ENCODE measurements around the gene ROBO2.

Gene ROBO2

DNA sequence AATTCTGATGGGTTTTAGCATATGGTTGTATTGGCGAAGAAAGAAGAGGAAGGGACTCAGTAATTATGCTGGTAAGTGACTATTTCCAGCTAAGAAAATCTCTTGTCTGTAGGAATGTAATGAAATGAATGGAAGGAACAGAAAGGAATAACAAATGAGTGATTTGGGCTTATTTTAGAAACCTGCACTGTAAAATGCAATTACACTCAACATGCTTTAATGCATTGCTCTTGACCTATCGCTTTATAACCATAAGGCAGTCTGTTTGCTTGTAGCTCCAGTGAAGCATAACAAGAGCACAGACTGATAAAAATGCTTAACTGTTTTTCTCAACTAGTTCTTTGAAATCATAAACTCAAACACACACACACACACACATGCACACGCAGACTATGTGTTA lies 549.0 kb downstream of the ROBO2 start:
- no peak for DNase-seq (ENCODE audit: low read depth)

GRCh38 chr3:77590191-77590590 lies 550.3 kb downstream of the ROBO2 start:
- no peak for DNase-seq (ENCODE audit: low read depth)

- DNase-seq (ENCODE audit: low read depth) = no peak
Measured at GRCh38 chr3:77595371-77595870, 555.5 kb downstream of the ROBO2 start.

GRCh38 chr3:77599948-77600347 lies 560.0 kb downstream of the ROBO2 start:
- no peak for DNase-seq (ENCODE audit: low read depth)

- DNase-seq (ENCODE audit: low read depth) = no peak
Measured at GRCh38 chr3:77601823-77602415, 562.0 kb downstream of the ROBO2 start.

DNA sequence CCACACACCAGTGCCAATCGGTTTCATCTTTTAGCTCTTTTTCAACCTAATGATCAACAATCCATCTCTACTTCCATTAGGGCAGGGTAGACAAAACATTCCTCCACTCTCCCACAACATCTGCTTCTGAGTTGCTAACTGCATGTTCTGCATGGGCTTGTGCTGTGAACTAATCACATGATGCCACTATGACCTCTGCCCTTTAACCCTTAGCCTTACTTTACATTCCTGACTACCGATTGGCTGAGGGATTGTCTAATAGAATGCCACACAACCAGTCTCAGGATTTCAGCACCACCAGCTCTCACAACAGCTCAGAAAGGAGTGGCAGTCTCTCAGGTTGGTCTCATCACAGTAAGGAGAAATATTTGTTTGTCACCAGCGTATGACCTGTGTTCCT lies 562.8 kb downstream of the ROBO2 start:
- DNase-seq (ENCODE audit: low read depth) = no peak

- DNase-seq (ENCODE audit: low read depth) = peak; percentile 4
Measured at GRCh38 chr3:77605308-77605707, 565.4 kb downstream of the ROBO2 start.

DNA sequence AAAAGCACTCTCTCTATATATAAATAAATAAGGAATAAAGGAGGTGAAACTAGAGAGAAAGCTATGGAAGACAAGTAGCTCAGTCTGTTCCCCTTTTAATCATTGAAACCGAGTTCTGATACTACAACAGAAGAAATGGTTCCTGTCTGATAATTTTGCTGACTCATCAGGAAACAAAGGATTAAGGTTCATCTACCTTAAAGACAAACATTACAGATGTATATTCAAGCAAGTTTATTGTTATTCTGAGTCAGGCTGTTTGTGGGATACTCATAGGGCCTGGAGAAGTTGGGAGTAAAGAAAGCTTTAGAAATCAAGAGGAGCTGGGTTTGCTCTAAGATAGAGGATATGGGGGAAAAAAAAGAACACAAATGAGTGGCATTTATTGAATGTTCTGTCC lies 566.0 kb downstream of the ROBO2 start:
- peak; percentile 16 for DNase-seq (ENCODE audit: low read depth)

DNA sequence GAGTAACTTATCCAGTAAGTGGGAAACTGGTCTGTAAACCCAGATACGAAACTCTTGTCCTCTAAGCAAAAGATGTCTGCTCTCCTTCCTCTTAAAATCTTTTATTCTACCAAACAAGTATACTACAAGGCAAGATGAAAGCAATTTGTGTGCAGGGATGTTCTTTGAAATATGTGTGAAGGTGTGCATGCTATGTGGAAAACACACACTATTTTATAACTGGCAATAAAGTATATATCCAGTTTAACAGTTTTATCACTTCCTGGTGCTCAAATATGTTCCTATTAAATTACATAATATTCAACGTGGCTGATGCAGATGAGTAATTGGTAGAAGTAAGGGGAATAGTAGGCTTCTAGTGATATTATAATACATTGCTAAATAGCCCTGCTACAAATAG lies 566.5 kb downstream of the ROBO2 start:
- DNase-seq (ENCODE audit: low read depth) = peak; percentile 8

DNA sequence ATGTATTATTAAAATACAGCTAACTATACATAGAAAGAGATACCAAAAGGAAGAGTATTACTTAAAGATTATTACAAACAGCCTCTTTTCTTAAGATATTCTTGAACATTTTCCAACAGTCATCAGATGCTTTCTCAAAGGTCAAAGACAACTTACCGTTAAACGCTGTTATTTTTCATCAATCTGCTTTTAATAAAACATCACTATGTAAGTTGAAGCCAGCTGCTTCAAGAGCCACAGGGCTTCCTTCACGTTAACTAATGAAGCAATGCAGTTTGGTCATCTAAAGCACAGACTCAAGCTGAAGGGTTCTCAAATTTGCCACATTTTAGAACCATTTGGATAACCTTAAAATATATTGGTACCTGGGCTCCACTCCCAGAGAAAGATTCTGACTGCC lies 578.8 kb downstream of the ROBO2 start:
- no peak for DNase-seq (ENCODE audit: low read depth)

GRCh38 chr3:77620009-77620408 lies 580.1 kb downstream of the ROBO2 start:
- DNase-seq (ENCODE audit: low read depth) = peak; percentile 52

GRCh38 chr3:77623500-77623899 lies 583.6 kb downstream of the ROBO2 start:
- DNase-seq (ENCODE audit: low read depth) = no peak

GRCh38 chr3:77626157-77626556 lies 586.3 kb downstream of the ROBO2 start:
- no peak for DNase-seq (ENCODE audit: low read depth)

- peak; percentile 1 for DNase-seq (ENCODE audit: low read depth)
Measured at GRCh38 chr3:77648214-77648613, 608.3 kb downstream of the ROBO2 start.

DNA sequence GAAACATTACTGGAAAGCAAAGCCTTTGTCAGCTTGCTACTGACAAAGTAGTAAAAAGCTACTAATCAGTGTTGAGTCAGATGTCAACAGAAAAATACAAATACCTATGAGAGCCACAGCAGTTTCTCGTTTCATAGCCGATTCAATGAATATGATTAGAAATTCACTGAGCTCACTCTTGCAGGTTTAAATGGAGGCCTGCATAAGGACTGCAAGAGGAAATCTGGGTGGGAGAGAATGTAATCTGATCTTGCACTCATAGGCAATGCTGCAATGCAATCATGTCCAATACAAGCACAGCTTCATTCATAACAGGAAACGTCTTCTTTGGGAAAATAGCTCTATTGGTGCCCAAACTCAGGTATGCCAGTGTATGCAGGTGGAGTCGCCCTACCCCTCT lies 608.8 kb downstream of the ROBO2 start:
- DNase-seq (ENCODE audit: low read depth) = peak; percentile 4

GRCh38 chr3:77652624-77653023 lies 612.7 kb downstream of the ROBO2 start:
- no peak for DNase-seq (ENCODE audit: low read depth)

DNA sequence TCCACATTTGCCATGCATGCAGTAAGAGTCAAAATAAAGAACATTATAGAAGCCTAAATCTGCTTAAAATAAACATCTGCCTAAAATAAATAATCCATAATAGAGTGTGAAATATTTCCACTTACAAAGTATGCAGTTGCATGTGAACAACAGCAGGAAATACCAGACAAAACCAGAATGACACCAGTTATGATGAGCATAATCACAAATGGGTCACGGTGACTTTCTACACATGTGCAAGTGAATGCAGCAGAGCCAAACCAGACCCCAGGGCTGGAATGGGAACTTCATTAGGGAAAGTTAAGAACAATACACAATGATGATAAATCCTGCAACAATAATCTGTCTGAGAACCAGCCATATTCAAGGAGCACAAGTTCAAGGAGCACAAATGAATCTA lies 615.5 kb downstream of the ROBO2 start:
- DNase-seq (ENCODE audit: low read depth) = no peak

- DNase-seq (ENCODE audit: low read depth) = no peak
Measured at GRCh38 chr3:77660718-77661117, 620.8 kb downstream of the ROBO2 start.

DNA sequence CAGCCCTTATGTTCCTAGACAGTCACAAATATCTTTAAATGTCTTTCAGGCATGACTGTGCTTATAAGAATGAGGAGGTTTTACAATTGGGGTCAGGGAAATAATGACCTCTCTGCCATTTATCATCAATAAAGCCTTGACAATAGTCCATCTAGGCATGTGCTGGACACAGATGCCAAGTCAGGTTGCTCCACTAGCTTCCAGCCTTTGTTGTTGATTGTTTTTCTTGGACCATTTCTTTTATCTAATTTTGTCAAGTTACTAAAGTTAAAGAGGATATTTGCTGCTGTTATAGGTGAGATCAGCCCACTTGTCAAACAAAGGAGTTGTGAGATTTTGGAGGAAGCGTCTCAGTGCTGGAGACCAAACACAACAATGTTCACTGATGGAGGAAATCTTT lies 628.0 kb downstream of the ROBO2 start:
- no peak for DNase-seq (ENCODE audit: low read depth)

- no peak for DNase-seq (ENCODE audit: low read depth)
Measured at GRCh38 chr3:77668376-77668775, 628.5 kb downstream of the ROBO2 start.

GRCh38 chr3:77672016-77672415 lies 632.1 kb downstream of the ROBO2 start:
- DNase-seq (ENCODE audit: low read depth) = no peak

GRCh38 chr3:77682162-77682561 lies 642.3 kb downstream of the ROBO2 start:
- no peak for DNase-seq (ENCODE audit: low read depth)

- DNase-seq (ENCODE audit: low read depth) = no peak
Measured at GRCh38 chr3:77684115-77684514, 644.2 kb downstream of the ROBO2 start.

DNA sequence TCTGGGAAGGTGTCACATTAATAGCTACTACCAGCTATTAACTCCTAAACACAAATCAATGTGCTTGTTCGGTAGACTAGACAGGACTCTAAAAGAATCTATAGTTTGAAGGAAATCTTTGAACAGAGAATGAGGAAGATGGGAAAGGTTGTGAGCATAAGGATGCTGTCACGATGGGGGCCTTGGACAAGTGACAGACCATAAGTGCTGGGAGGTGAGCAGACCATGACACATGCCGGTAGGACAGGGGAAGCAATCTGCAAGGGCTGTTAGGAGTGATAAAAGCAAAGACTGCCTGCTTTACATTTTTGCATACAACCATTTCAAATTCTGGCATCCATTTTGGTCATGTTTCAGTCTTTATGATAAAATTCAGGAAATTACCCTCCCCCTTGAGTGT lies 645.8 kb downstream of the ROBO2 start:
- no peak for DNase-seq (ENCODE audit: low read depth)

- no peak for DNase-seq (ENCODE audit: low read depth)
Measured at GRCh38 chr3:77686560-77686959, 646.7 kb downstream of the ROBO2 start.

Measured in iris pigment epithelial cell (primary cell).